H9 (cell line): ENCODE data around the gene AGPAT2. TPM values are rescaled to one million over a fixed set of nuclear protein-coding genes. Genes with fewer than 3 reads are reported as not detected.

ENCODE experiments used
- DNase-seq: peaks from one replicate; pipeline ENCODE4 v3.0.0-alpha.2; 2017
- H2AFZ ChIP-seq: one replicate; pipeline ENCODE4 v1.6.1; 2013; ENCODE audit warnings: mild to moderate bottlenecking, low read length, control low read depth, moderate library complexity
- H2AK5ac ChIP-seq: 2 replicates; pipeline ENCODE4 v1.6.1; 2013; ENCODE audit warnings: low read length, control low read depth, mixed read lengths; ENCODE audit not compliant: insufficient read length
- H2BK120ac ChIP-seq: one replicate; pipeline ENCODE4 v1.6.1; 2013; ENCODE audit warnings: low read depth, mild to moderate bottlenecking, low read length, control low read depth, inconsistent platforms; ENCODE audit not compliant: poor library complexity, severe bottlenecking
- H2BK12ac ChIP-seq: 2 replicates; pipeline ENCODE4 v1.6.1; 2013; ENCODE audit warnings: low read length, control low read depth, mixed read lengths, low read depth; ENCODE audit not compliant: insufficient read length
- H2BK15ac ChIP-seq: 2 replicates; pipeline ENCODE4 v1.6.1; 2013; ENCODE audit warnings: low read depth, low read length, control low read depth
- H2BK20ac ChIP-seq: one replicate; pipeline ENCODE4 v1.6.1; 2013; ENCODE audit warnings: low read depth, mild to moderate bottlenecking, low read length, control low read depth, inconsistent platforms; ENCODE audit not compliant: poor library complexity, severe bottlenecking
- H2BK5ac ChIP-seq: 2 replicates; pipeline ENCODE4 v1.6.1; 2013; ENCODE audit warnings: low read length, control low read depth, mixed read lengths; ENCODE audit not compliant: insufficient read length
- H3K14ac ChIP-seq: 2 replicates; pipeline ENCODE4 v1.6.1; 2013; ENCODE audit warnings: low read length, control low read depth; ENCODE audit not compliant: insufficient read depth
- H3K18ac ChIP-seq: 2 replicates; pipeline ENCODE4 v1.6.1; 2013; ENCODE audit warnings: low read depth, mild to moderate bottlenecking, mixed read lengths, low read length, control low read depth; ENCODE audit not compliant: insufficient read length
- H3K23ac ChIP-seq: 2 replicates; pipeline ENCODE4 v1.6.1; 2013; ENCODE audit warnings: low read length, control low read depth, mixed read lengths, low read depth; ENCODE audit not compliant: insufficient read length
- H3K23me2 ChIP-seq: 2 replicates; pipeline ENCODE4 v1.6.1; 2013; ENCODE audit warnings: low read depth, mild to moderate bottlenecking, mixed read lengths, low read length, control low read depth; ENCODE audit not compliant: insufficient read length, poor library complexity, severe bottlenecking
- H3K27ac ChIP-seq: 2 replicates; pipeline ENCODE4 v1.5.1; 2013; ENCODE audit warnings: low read length, control low read depth, mixed read lengths, low read depth; ENCODE audit not compliant: insufficient read length
- H3K27me3 ChIP-seq: 2 replicates; pipeline ENCODE4 v1.6.1; 2013; ENCODE audit warnings: low read length, control low read depth, inconsistent platforms; ENCODE audit not compliant: insufficient read depth
- H3K4ac ChIP-seq: 2 replicates; pipeline ENCODE4 v1.6.1; 2013; ENCODE audit warnings: low read depth, mild to moderate bottlenecking, control low read depth, inconsistent platforms, low read length, moderate library complexity
- H3K4me1 ChIP-seq: 2 replicates; pipeline ENCODE4 v1.6.1; 2013; ENCODE audit warnings: low read length, control low read depth, inconsistent platforms; ENCODE audit not compliant: insufficient read depth
- H3K4me2 ChIP-seq: 2 replicates; pipeline ENCODE4 v1.6.1; 2013; ENCODE audit warnings: low read length, control low read depth, mixed read lengths; ENCODE audit not compliant: insufficient read length, insufficient read depth
- H3K56ac ChIP-seq: 2 replicates; pipeline ENCODE4 v1.6.1; 2013; ENCODE audit warnings: low read depth, mild to moderate bottlenecking, mixed read lengths, low read length, control low read depth; ENCODE audit not compliant: insufficient read length
- H3K79me1 ChIP-seq: 2 replicates; pipeline ENCODE4 v1.6.1; 2013; ENCODE audit warnings: low read depth, mild to moderate bottlenecking, moderate library complexity, low read length, control low read depth, inconsistent platforms; ENCODE audit not compliant: insufficient read depth, poor library complexity, severe bottlenecking
- H3K79me2 ChIP-seq: 2 replicates; pipeline ENCODE4 v1.6.1; 2013; ENCODE audit warnings: low read length, control low read depth, inconsistent platforms; ENCODE audit not compliant: insufficient read depth
- H3K9ac ChIP-seq: 2 replicates; pipeline ENCODE4 v1.6.1; 2013; ENCODE audit warnings: low read length, control low read depth, mixed read lengths; ENCODE audit not compliant: insufficient read length; ENCODE audit errors: extremely low read depth
- H3K9me3 ChIP-seq: one replicate; pipeline ENCODE4 v1.6.1; 2013; ENCODE audit warnings: low read depth, low read length, inconsistent platforms; ENCODE audit not compliant: control insufficient read depth
- H3T11ph ChIP-seq: one replicate; pipeline ENCODE4 v1.6.1; 2013; ENCODE audit warnings: mild to moderate bottlenecking, low read length, control low read depth, inconsistent platforms
- H4K20me1 ChIP-seq: one replicate; pipeline ENCODE4 v1.6.1; 2013; ENCODE audit not compliant: control insufficient read depth, insufficient read length, insufficient read depth
- H4K5ac ChIP-seq: 2 replicates; pipeline ENCODE4 v1.6.1; 2013; ENCODE audit warnings: low read depth, mild to moderate bottlenecking, mixed read lengths, low read length, control low read depth; ENCODE audit not compliant: insufficient read length
- H4K8ac ChIP-seq: replicated peaks from 2 replicates; pipeline ENCODE4 v1.6.1; 2013; ENCODE audit warnings: low read length, control low read depth, mixed read lengths, low read depth; ENCODE audit not compliant: insufficient read length
- H4K91ac ChIP-seq: 2 replicates; pipeline ENCODE4 v1.6.1; 2013; ENCODE audit warnings: low read depth, mild to moderate bottlenecking, moderate library complexity, mixed read lengths, low read length, control low read depth; ENCODE audit not compliant: insufficient read length
- H3K27ac Mint-ChIP-seq, 3 experiments: 2 replicates in 2 of 3; 3 replicates in 1 of 3; pipeline ENCODE4 v1.8.0; 2020 to 2021; ENCODE audit warnings: mixed read lengths in 3 of 3, mild to moderate bottlenecking in 1 of 3, moderate library complexity in 1 of 3
- H3K27me3 Mint-ChIP-seq: 2 replicates; pipeline ENCODE4 v1.8.0; 2021; ENCODE audit warnings: low read depth, mild to moderate bottlenecking, moderate library complexity, mixed read lengths
- H3K36me3 Mint-ChIP-seq, 3 experiments: 2 replicates in 2 of 3; 3 replicates in 1 of 3; pipeline ENCODE4 v1.8.0; 2020 to 2021; ENCODE audit warnings: low read depth in 3 of 3, mixed read lengths in 3 of 3; ENCODE audit not compliant: insufficient read depth in 1 of 3
- H3K4me1 Mint-ChIP-seq, 2 experiments: 2 replicates each; pipeline ENCODE4 v1.8.0; 2020; ENCODE audit warnings: mixed read lengths in 2 of 2
- H3K4me3 Mint-ChIP-seq, 2 experiments: 2 replicates in 1 of 2; 3 replicates in 1 of 2; pipeline ENCODE4 v1.8.0; 2020 to 2021; ENCODE audit warnings: mild to moderate bottlenecking in 2 of 2, mixed read lengths in 2 of 2, moderate library complexity in 1 of 2
- H3K9me3 Mint-ChIP-seq, 2 experiments: 2 replicates in 1 of 2; 3 replicates in 1 of 2; pipeline ENCODE4 v1.8.0; 2020; ENCODE audit warnings: mild to moderate bottlenecking in 2 of 2, mixed read lengths in 2 of 2, moderate library complexity in 1 of 2
- CTCF ChIP-seq: fragments of 200-600 bp; sonication (generic); conservative IDR thresholded peaks from 3 replicates; pipeline ENCODE4 v1.8.0; 2021; ENCODE audit warnings: antibody characterized with exemption, mild to moderate bottlenecking
- WGBS: extraction: QIAGEN DNeasy Blood & Tissue Kit; methylation state at CpG from one replicate; pipeline ENCODE4 v1.1.7; 2013; ENCODE audit warnings: missing lambda C conversion rate, low lambda C conversion rate, mixed read lengths; ENCODE audit not compliant: insufficient read length; ENCODE audit errors: extremely low coverage; 5-methylcytosine and 5-hydroxymethylcytosine counted together
- total RNA-seq: library from RNA; stranded (reverse); gene quantifications from 2 replicates; pipeline ENCODE4 v1.2.1, GENCODE V29; 2021

Gene AGPAT2
- total RNA-seq, 1 experiment from 2014 or later = 29.7 TPM

GRCh38 chr9:136712690-136713544 is 25.7 kb upstream of the AGPAT2 start:
- Histone ChIP-seq H3K14ac (0 out of 2 replicates have a peak overlapping the region, but pooled peaks have one; percentile 74), H3K4me2 (peak overlapping the region; percentile 70), H2BK12ac (no peak overlapping the region), H4K20me1 (no peaks in the 10 kb centered on the region), H2AK5ac (no peak overlapping the region), H3K27ac (no peak overlapping the region), H2BK20ac (no peak overlapping the region), H3K23ac (no peak overlapping the region), H3K79me2 (peaks cover 4% of the 10 kb centered on the region; the same call in 1 of the 2 replicates), H3K18ac (no peak overlapping the region), H3K4me1 (no peaks in the 10 kb centered on the region; the same call in 1 of the 2 replicates), H3K56ac (no peak overlapping the region), H4K8ac (no peak overlapping the region), H2AFZ (no peak overlapping the region), H2BK120ac (no peak overlapping the region), H2BK15ac (no peak overlapping the region), H4K91ac (no peak overlapping the region), H3K79me1 (peaks cover 8% of the 10 kb centered on the region), H3K23me2 (peaks cover 12% of the 10 kb centered on the region), H2BK5ac (no peak overlapping the region), H3T11ph (no peak overlapping the region), H3K27me3 (no peaks in the 10 kb centered on the region), H3K4ac (no peak overlapping the region), H3K9me3 (no peaks in the 10 kb centered on the region), H3K9ac (no peak overlapping the region), H4K5ac (no peak overlapping the region)
- no peaks in the 10 kb centered on the region for H3K9me3 Mint-ChIP-seq
- H3K27ac Mint-ChIP-seq = 0 out of 7 replicates have a peak overlapping the region, but pooled peaks of 1 of the 3 experiments have one; percentile 44
- H3K4me3 Mint-ChIP-seq = peak overlapping the region; percentile 70 to 85
- WGBS = no CpG with 5 or more reads among the region's 56 CpGs
- H3K36me3 Mint-ChIP-seq = peaks cover 0 to 5% (median 4%) of the 10 kb centered on the region in 3 experiments; a peak in 3 of 7 replicates
- H3K27me3 Mint-ChIP-seq = peaks cover 35% of the 10 kb centered on the region
- peak; percentile 37 for DNase-seq
- H3K4me1 Mint-ChIP-seq = peaks cover 3 to 10% of the 10 kb centered on the region in 2 experiments
- no peak for TF ChIP-seq CTCF
